Hematopoietic multipotent progenitor cell treated with erythropoietin and hydrocortisone succinate and interleukin-3 and kit ligand, for 8 days (in vitro differentiated cells): ENCODE data around the gene COL6A5.

Source experiments
- DNase-seq: peaks from one replicate; pipeline ENCODE4 v3.0.0-alpha.2; 2015

Gene COL6A5

DNA sequence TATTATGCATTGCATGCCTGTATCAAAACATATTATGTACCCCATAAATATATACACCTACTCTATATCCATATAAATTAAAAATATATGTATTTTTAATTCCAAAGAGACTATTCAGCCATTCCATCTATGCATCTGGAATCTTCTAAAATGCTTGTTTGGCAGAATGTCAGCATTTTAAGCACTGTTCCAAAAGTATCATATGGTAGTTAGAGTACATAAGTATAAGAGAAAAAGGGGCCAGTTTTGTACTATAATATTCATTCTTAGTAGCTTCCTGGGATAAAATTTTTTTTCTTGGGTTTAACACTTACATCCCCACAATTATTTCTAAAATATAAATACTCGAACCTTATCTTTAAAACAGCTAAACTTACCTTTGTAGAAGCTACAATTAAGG, 111.1 kb downstream of the COL6A5 start:
- DNase-seq: no peak

DNA sequence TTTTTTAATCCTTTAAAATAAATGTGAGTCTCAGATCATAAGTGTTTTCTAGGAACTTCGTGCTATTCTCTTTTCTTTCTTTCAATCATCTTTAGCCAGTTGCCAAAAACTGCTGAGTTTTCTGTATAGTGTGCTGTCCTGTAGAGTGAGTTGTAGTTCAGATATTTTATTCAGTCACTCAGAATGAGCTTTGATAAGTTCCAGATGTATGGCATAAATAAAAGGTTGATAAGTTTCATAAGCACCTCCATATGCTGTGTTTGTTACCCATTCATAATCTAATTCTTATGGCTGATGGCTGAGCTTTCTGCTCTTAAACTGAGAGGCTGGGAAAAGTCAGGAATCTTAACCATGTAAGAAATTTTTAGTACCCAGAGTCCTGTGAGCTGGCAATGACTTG, 112.2 kb downstream of the COL6A5 start:
- DNase-seq: no peak

DNA sequence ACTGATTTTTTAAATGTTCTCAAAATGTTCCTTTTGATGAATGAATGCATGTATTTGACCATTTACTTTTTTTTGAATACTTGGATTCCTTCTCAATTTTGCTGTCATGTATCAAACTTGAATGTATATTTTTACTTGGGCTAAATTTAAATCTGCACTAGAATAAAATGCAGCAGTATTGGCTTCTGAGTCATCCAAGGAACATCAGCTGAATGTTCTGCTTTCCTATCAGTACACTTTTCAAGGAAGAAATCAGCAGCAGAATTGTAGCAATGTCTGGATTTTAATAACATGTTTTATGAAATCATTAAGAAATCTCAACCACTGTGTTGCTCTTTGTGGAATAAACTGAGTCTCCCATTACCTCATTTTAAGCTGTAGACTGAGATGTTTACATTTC, 114.5 kb downstream of the COL6A5 start:
- DNase-seq: no peak

DNA sequence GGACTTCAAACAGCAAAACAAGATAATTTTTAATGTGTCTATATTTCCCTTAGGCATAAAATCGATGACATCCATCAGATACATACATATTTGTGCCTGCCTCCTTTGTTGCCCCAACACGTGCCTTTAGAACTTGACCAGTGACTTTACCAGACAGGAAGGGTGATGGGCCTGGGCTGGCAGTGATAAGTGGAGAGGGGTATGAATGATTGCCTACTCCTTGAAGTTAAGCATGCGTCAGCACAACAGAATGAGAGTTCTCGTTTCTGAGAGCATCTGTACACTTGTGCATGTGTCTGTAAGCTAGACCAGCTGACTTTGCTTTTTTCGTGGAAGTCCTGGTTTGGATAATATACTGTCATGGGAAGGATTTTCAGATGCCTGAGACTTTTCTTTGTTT, 116.6 kb downstream of the COL6A5 start:
- peak; percentile 72 for DNase-seq

DNA sequence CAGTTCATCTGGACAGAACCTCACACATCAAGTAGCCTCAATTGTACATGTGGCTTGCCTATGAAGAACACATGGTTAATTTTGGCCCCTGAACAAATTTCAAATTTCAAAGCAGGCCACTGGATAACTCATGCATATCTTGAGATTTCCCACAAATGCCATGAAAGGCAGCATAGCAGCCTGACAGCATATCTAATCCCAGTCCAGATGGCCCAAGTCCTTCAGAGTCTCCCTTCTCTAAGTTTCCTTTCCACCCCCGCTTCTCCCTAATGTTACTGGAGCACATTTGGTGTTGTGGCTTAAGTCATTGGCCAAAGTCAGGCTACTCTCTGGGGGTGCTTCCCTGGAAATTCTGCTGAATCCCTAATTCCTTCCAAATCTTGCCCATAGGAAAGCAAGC, 117.7 kb downstream of the COL6A5 start:
- no peak for DNase-seq

DNA sequence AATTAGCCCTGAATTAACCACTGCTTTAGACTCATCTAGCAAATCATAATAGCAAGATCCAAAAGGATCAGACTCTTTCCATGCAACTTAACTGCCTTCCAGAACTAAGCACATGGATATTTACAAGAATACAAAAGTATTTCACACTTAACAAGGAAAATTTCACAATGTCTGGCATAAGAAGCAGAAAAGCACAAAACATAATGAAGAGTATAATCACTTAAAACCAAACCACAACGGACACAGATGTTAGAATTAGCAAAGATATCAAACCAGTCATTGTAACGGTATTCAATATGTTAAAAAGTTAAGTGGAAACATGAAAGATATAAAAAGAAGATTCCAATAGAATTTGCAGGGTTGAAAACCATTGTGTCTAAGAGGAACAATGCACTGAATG, 120.0 kb downstream of the COL6A5 start:
- peak; percentile 27 for DNase-seq

DNA sequence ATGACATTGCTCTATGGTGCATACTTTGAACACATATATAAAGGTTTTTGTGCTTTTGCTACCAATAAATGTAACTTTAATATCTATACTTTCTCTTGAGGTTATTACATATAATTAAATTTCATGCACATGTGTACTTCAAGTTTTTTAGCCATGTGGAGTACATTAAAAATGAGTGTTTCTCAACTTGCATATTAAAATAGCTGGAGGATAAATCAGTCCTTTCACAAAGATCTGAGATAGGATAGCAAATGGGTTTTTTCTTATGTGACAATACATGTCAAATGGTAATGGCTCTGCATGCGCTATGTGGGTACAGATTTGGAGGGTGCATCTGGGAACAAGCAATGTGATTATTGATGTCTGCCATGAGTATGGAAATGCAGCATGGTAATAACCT, 122.8 kb downstream of the COL6A5 start:
- no peak for DNase-seq

DNA sequence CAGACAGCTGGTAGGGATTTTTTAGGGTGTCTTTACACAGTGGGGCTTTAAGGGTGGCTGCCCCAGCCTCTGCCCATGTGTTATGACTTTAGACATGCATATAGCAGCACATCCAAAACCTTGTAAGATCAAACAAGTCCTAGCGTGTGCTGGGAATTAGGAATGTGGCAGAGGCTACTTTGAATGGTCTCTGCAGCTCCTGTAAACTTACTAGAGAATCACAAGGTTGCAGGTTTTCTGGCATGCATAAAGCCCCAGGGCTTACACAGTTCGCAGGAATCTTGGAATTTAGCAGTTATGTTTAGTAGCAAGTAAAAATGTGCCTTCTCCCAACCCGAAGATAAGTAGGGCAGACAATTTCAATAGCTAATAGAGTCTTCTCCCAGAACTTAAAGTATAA, 124.7 kb downstream of the COL6A5 start:
- DNase-seq: no peak

DNA sequence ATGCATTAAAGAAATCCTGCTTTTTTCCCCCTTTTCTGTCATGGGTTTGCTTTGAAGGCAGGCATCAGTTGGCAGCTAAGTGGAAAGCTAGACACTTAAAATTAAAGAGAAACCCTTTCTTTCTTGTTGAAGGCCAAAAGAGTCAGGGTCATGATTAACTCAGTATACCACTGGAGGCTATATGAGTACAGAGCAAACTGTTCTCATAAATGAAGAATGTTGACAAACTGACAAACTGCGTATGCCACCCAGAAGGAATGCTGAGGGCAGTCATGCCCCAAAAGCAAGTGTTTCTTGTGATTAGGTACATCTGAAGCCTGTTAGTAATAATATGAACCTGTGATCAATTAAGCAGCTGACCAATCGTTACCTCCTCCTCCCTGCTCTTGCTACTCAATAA, 127.9 kb downstream of the COL6A5 start:
- no peak for DNase-seq

DNA sequence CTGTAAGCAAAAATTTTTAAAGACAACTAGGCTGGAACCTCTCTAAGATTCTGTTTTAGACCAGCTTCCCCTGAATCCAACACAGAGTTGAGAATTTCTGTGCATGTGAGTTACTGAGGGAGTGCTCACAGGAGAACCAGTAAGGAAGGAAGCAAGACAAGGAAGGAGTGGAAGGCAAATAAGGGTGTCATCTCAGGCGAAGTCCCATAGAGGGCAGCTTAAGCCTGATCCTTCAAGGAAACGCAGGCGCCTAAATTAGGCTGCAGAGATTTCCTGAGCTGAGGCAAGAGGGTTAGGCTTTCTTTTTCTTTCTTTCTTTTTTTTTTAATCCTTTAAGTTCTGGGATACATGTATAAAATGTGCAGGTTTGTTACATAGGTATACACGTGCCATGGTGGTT, 135.3 kb downstream of the COL6A5 start:
- peak; percentile 31 for DNase-seq

DNA sequence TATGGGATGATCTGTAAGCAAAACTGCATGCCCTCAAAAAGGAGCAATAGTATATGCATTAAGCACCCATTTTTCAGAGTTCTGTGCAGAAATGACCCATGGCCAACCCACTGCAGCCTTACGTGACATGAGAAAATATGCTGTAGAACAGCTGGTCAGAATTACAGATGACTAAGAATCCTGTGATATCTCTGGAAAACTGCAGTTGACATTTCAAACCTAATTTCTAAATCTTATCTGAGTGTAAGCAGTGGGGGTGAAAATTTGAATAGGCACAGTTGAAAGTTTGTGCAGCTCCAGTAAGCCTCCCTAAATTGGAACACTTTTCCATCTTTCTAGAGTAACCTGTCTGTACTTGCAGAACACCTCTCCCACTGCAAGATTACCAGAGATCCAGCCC, 142.8 kb downstream of the COL6A5 start:
- DNase-seq: no peak

DNA sequence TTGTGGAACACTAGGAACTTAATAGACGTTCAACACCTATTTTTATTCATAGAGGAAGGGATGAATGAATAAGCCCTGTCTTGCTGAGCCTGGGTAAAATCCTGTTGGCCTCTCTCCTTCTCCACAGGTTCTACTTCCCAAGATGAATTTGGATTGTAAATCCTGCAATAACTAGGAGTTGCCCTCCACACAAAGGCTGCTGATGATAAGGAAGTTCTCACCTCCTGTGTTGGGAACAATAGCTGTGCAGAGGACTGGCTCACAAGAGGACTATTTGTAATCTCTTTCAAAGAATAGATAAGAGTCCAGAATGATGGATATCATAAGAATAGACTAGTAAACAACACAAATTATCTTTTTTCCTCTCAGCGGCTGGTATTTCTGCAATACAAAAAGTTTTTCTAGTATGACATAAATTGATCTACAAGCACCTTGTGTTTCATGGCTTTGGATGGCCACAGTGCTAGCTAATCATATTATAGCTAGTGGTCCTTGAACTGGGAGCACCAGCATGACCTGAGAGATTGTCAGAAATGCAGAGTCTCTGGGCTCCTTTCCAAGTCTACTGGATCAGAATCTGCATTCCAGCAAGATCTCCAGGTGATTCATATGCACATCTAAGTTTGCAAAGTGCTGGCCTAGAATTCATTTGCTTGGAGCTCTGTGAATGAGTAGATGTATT, 143.4 kb downstream of the COL6A5 start:
- DNase-seq: no peak

DNA sequence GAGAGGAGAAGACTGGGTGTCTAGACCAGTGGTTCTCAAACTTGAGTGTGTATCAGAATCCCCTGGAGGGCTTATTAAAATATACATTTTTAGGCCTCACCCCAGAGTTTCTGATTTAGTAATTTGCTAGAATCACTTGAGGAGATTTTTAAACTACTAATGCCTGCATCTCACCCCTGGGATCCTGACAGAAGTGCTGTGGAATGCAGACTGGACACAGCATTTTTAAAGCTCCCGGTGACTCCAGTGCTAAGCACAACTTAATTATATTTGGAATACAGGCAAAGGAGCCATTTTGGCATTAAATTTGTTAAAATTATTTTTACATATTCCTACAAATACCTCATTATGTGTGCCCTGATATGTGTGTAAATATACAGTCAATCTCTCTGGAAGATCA, 144.8 kb downstream of the COL6A5 start:
- DNase-seq: no peak

DNA sequence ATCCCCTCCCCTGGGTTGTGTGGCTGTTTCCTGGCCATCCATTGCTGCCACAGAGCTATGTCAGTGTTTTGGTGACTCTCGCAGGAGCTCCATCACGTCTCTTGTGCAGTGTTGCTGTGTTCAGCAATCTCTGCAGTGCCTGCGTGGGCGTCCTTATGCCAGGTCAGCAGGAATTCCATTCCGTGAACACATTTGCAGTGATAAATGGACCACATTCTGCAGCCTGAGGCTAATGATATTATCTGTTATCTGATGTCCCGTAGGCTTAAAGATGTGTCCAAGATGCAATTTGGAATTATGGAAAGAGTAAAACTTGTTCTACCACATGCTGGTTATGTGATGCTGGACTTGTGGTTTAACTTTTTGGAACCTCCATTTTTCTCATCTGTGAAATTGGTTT, 146.0 kb downstream of the COL6A5 start:
- DNase-seq: no peak

DNA sequence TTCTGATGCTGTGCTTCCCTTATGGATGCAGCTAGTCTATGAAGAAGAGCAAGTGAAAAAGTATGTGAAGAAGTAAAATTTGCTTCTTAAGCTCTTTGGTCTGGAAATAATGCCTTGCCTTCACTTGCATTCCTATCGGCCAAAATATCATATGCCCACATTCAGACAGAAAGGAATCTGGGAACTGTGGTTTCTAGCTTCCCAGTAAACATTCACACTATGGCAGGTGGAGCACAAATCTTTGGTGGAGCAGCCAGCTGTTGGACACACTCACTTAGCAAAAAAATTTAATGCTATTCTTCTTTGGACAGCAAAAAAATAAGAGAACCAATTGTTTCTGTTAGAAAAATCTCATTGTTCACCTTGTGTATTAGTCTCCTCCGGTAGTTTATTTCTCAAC, 159.2 kb downstream of the COL6A5 start:
- DNase-seq: no peak

DNA sequence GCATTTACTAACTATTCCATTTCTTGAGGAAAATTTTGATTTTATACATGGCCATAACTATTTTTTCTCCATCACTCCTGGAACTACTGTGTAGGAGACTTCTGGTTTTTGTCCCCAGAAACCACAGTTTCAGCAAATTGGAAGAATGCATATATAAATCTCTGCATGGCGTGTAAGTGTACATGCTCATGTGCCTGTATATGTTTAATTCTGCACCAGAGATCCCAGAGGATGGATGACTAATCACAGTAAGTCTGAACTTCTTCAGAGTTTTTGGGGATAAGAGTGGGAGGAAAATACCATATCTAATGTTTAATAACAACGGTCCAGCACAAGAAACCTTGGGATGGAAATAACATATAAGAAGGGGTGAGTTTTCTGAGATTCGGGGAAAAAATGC, 160.6 kb downstream of the COL6A5 start:
- DNase-seq: no peak

DNA sequence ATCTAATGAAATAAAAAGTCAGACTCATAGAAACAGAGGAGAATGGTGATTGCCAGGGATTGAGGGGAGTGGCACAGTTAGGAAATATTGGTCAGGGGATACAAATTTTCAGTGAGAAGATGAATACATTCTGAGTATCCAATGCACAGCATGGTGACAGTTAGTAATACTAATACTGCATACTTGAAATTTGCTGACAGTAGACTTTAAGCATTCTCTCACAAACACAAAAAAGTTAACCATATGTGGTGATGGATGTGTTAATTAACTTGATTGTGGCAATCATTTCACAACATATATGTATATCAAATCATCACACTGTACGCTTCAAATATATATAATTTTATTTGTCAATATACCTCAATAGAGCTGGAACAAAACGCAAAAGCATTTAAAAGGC, 162.3 kb downstream of the COL6A5 start:
- no peak for DNase-seq

DNA sequence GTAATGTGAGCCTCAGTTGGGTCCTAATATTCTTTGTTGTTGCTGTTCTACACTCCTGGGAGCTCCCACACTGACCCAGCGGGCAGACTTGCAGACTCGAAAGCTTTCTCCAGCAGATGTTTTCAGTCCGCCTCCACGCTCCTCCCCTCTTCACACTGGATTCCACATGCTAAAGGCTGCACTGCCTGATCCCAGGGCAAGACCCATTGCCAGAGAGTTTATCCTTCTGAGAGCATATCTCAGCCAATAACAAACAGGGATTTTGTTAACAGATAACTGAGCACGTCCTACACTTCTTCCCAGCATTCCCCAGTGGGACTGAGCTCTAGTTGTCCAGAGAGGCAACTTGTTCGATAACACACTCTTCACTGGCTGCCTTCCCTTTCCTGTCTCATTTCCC, 163.5 kb downstream of the COL6A5 start:
- no peak for DNase-seq

DNA sequence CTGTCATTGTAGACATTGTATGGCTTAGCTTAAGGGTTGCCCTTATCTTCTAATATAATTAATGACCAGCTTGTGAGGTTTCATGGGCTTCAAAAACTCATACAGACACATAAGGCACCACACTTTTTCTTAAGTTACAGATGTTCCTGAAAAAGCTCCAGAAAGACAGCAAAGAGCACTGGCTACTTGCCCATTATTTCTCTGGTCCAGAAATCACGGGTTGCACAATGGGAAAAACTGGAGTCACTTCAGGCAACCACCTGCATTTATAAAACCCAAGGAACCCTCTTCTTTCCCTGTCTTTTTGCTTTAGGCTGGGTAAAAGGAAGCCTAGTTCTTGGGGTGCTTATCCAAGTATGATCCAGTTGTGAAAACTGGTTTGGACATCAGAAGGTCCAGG, 169.2 kb downstream of the COL6A5 start:
- DNase-seq: no peak

DNA sequence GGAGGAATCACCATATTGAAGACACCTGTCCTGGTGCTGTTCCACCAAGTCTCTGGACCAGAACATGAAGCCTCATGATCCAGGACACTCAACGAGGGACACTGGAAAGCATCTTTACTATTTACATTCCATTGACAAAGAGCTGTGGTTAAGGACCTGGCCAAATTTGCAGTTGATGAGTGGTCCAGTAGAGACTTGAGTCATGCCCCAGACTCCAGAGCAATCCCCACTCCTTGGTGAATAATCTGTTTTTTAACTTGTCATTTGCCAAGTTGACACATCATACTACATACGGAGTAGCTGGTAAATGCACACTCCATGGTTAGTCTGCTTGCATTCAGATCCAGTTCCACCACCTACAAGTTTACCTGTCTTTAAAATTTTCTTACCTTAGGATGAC, 170.3 kb downstream of the COL6A5 start:
- DNase-seq: no peak

DNA sequence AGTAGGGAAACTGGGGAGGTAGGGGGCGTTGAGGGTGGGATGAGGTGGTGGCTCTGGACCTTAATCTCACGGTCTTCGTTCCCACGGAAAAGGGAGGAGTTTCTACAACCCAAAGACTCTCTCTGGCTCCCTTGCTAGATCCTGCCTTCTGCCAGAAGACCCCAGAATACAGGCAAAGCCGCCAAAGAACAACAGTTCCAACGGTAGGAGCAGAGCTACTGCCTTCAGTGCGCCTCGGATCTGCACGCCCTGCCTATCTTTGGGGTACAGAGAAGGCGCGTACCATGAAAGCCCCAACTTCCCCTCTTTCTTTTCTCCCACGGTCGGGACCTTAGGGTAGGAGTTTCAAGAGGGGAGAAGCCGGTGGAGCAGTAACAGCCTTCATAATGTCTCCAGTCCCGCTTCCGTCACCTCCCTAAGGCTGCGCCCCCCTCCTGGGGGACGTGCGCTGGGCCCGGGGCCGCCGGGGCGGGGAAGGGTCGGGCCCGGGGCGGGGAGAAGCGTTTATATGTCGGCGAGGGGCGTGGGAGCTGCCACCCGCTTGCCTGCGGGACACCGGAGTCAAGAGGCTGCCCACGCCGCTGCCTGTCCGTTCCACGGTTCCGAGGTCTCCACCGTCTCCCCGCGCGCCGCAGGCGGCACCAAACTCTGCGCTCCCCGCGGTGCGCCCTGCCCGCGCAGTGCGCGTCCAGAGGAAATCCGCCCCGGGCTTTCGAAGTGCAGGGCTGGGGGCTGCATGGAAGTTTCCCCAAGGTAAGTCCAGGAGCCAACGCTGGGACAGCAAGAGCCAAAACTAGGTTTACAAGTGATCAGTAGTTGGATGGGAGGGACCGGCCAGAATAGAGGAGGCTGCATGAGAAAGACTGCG, 171.4 kb downstream of the COL6A5 start, which contains the start of gene COL6A6:
Gene COL6A6, plus strand, starts transcription at position 533 of the 868 bp plus-strand sequence. CDS start 43,188 bp downstream, outside the sequence.
- DNase-seq: no peak

DNA sequence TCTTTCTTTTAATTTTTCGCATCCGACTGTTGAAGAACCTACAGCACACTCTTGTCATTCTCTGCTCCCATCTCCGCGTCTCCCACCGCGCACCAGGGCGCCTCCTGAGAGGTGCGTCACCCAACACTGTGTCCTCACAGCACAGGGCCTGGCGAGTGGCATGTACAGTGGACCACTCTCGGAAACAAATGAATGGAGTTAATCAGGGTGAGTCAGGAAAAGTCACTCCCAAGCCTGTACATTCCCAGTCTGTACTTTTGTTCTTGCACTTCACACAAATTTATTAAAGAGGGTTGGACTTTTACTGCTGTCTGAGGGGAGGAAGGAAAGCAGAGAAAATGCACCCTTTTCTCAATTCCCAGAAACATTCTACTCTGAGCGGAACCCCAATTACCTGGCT, 172.1 kb downstream of the COL6A5 start:
- no peak for DNase-seq

DNA sequence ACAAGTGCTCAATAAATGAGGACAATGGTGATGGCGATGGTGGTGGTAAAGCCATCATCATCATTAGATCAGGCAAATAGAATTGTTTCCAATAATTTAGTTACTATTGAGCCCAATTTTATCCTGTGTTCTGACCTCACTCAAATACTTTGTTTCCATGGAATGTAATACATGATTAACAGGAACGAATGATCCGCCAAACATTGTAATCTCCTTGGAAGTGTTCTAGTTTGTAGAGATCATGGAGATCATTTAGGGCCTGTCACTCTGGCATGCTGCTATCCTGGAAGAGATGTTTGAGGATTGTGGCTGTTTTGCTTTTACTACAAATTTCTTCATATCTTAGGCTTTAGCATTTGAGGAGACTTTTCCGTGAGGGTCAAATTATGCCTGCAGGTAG, 174.3 kb downstream of the COL6A5 start:
- no peak for DNase-seq

DNA sequence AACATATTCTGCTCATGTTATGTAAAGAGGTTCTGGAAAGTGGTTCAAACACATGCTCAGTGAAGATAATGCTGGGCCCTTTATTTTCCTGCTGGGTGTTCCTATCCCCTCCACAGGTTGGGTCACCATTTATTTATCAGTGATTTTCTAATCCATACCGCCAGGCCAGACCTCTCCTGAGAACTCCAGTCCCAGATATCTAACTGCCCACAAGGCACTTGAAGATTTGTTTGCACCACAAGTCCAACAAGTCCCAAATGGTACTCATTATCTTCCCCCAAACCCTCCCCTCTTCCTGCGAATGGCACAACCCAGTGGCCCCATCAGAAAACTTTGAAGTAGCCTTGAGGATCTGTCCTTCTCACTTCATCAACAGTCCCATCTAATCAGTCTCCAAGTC, 176.9 kb downstream of the COL6A5 start:
- no peak for DNase-seq

DNA sequence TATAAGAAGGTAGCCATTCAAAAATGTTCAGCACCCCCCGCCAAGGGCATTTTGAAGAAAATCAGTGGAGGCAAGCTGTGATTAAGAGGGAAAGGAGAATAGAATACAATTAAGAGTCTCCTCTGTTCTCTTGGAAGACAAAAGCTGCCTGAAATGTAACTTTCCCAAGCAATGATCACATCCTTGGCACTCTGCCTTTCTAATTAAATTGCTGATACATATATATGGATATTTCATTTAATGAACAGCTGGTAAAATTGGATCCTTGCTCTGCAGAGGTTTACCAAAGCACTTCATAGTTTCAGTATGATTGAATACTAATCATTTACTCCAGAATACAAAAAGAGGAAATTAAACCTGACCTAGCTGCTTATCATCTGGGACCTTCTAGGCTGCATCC, 182.0 kb downstream of the COL6A5 start:
- DNase-seq: no peak
